Kidney (tissue), 14 donors: ENCODE measurements around the gene CGGBP1. TPM values are rescaled to one million over a fixed set of nuclear protein-coding genes. Genes with fewer than 3 reads are reported as not detected.

ENCODE experiments used
- DNase-seq, 5 donors: peaks; one replicate each; pipeline ENCODE4 v3.0.0-alpha.2; 2013 to 2020
- FAIRE-seq: peaks from 2 replicates; lab custom pipeline; 2012; peaks lifted over from hg19 to GRCh38; lab: Jason Lieb, UNC
- H3K27ac ChIP-seq, 2 donors: one replicate each; pipeline ENCODE4 v1.7.0; 2013; ENCODE audit warnings: low read depth in 2 of 2, low read length in 2 of 2, inconsistent platforms in 1 of 2
- H3K27me3 ChIP-seq: one replicate; pipeline ENCODE4 v1.7.1; 2013; ENCODE audit warnings: low read length, inconsistent platforms; ENCODE audit not compliant: control insufficient read depth, insufficient read depth
- H3K36me3 ChIP-seq, 3 donors: one replicate each; pipeline versions ENCODE4 v1.7.0 to v1.7.1; 2013; ENCODE audit warnings: low read length in 3 of 3, control low read depth in 1 of 3, inconsistent platforms in 1 of 3; ENCODE audit not compliant: insufficient read depth in 3 of 3, control insufficient read depth in 2 of 3
- H3K4me1 ChIP-seq, 3 donors: one replicate each; pipeline versions ENCODE4 v1.7.0 to v1.7.1; 2013; ENCODE audit warnings: low read length in 3 of 3, inconsistent platforms in 1 of 3, low read depth in 1 of 3; ENCODE audit not compliant: control insufficient read depth in 2 of 3, insufficient read depth in 2 of 3
- H3K4me3 ChIP-seq, 3 donors: one replicate each; pipeline versions ENCODE4 v1.7.0 to v1.8.1; 2013; ENCODE audit warnings: low read length in 3 of 3, control low read depth in 1 of 3, inconsistent platforms in 1 of 3
- H3K9ac ChIP-seq, 3 donors: one replicate each; pipeline versions ENCODE4 v1.7.0 to v1.7.1; 2013; ENCODE audit warnings: low read length in 3 of 3, control low read depth in 1 of 3, inconsistent platforms in 1 of 3
- H3K9me3 ChIP-seq, 3 donors: one replicate each; pipeline versions ENCODE4 v1.7.0 to v1.7.1; 2013; ENCODE audit warnings: low read length in 3 of 3, control low read depth in 1 of 3, inconsistent platforms in 1 of 3; ENCODE audit not compliant: control insufficient read depth in 2 of 3, insufficient read depth in 1 of 3
- intact Hi-C: fragments of 100-400 bp; cut with DNase I; formaldehyde crosslinking; loops from one replicate; pipeline ENCODE4 v1.11.1; 2022
- polyA plus RNA-seq: library from polyadenylated mRNA; stranded (reverse); fragments of 350-450 nt; fragmentation: Illumina TruSeq; extraction: RNeasy Lipid Tissue Mini Kit (QIAGEN cat#74804); gene quantifications from one replicate; pipeline ENCODE4 v1.2.3, GENCODE V29; 2014; ENCODE audit warnings: low read depth, low replicate concordance; ENCODE audit not compliant: insufficient read depth
- total RNA-seq: library from RNA; stranded (reverse); fragmentation: NEBNext Ultra II Directional; extraction: Animal tissue kit (Norgen Biotek cat#: 25700); gene quantifications from one replicate; pipeline ENCODE4 v1.2.1, GENCODE V29; 2021
- TF ChIP-seq, protein P1 (sequence below): IDR thresholded peaks from 3 replicates; pipeline ENCODE4 v1.5.1; 2012; ENCODE audit warnings: mild to moderate bottlenecking, moderate library complexity, borderline replicate concordance; ENCODE audit not compliant: insufficient read depth; ENCODE audit errors: extremely low read depth
- donor health status: control.
- donor health status: control.
- donor health status: control.
- donor health status: control.
- donor health status: control.
- donor health status: DM: yes; HTN: yes; CAD: no.
- donor health status: Normal renal cell carcinoma (clear cell type).

CGGBP1 gene
- total and polyA plus RNA-seq, 2 donors from 2014 or later: 29.2 to 66.1 TPM

DNA sequence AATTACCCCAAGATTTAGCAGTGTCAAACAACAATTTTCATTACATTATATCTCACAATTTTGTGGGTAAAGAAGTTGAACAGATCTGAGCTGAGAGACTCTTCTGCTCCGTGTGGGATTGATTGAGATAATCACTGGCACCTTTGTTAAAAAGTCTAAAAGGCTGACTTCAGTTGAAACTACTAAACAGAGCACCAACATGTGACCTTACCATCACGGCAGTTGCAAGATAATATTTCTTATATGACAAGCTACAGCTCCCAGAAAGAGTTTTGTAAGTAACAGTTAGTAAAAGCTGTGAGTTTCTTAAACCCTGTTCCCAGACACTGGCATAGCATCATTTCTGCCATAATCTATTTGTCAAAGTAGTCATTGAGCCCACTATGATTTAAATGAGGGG lies 25.0 kb downstream of the CGGBP1 start:
- Histone ChIP-seq H3K36me3 (no peaks in the 10 kb centered on the region), H3K4me3 (no peak overlapping the region), H3K27me3 (no peaks in the 10 kb centered on the region), H3K27ac (no peak overlapping the region), H3K4me1 (peaks cover 0 to 2% (median 0%) of the 10 kb centered on the region in 3 donors), H3K9me3 (no peaks in the 10 kb centered on the region), H3K9ac (no peak overlapping the region)
- TF ChIP-seq, protein P1, sequence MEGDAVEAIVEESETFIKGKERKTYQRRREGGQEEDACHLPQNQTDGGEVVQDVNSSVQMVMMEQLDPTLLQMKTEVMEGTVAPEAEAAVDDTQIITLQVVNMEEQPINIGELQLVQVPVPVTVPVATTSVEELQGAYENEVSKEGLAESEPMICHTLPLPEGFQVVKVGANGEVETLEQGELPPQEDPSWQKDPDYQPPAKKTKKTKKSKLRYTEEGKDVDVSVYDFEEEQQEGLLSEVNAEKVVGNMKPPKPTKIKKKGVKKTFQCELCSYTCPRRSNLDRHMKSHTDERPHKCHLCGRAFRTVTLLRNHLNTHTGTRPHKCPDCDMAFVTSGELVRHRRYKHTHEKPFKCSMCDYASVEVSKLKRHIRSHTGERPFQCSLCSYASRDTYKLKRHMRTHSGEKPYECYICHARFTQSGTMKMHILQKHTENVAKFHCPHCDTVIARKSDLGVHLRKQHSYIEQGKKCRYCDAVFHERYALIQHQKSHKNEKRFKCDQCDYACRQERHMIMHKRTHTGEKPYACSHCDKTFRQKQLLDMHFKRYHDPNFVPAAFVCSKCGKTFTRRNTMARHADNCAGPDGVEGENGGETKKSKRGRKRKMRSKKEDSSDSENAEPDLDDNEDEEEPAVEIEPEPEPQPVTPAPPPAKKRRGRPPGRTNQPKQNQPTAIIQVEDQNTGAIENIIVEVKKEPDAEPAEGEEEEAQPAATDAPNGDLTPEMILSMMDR: no peak
- FAIRE-seq: no peak
- DNase-seq: no peak
- intact Hi-C loops: no loop called here

DNA sequence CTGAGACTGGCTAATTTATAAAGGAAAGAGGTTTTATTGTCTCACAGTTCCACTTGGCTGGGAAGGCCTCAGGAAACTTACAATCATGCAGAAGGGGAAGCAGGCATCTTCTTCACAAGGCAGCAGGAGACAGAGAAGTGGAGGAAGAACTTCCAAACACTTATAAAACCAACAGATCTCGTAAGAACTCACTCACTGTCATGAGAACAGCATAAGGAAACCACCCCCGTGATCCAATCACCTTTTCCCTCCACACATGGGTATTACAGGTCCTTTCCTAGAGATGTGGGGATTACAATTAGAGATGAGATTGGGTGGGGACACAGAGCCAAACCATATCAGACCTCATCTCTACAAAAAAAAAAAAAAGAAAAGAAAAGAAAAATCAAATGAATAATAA lies 25.7 kb downstream of the CGGBP1 start:
- Histone ChIP-seq H3K9ac (no peak overlapping the region), H3K9me3 (no peaks in the 10 kb centered on the region), H3K27me3 (no peaks in the 10 kb centered on the region), H3K4me1 (peaks cover 0 to 2% (median 0%) of the 10 kb centered on the region in 3 donors), H3K4me3 (no peak overlapping the region), H3K27ac (no peak overlapping the region), H3K36me3 (no peaks in the 10 kb centered on the region)
- TF ChIP-seq, protein P1: no peak
- FAIRE-seq (no peak), DNase-seq (no peak)
- intact Hi-C loops: no loop called here

DNA sequence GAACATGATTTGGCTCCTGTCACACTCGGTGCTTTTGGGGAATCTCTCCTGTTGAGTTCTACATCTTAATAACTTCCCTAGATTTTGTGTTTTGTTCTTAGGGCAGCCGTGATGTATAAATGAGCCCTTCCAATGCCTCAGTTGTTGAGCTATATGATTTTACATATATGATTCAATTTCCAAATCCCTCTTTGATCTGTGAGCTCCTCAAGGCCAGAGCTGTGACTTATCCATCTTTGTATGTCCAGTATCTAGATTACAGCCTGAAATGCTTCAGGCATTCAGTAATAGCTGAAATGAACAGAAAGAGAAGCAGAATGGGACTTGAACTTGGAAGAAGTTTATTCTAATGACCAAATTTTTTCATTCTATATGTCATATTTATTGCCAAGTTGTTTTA lies 26.6 kb downstream of the CGGBP1 start:
- H3K36me3 ChIP-seq: no peaks in the 10 kb centered on the region
- peaks cover 0 to 2% (median 0%) of the 10 kb centered on the region in 3 donors for H3K4me1 ChIP-seq
- FAIRE-seq (no peak), DNase-seq (no peak)
- TF ChIP-seq, protein P1: no peak
- intact Hi-C loops: no loop called here
- peak overlapping the region in 1 of 2 donors; percentile 43 for H3K27ac ChIP-seq
- peak overlapping the region in 2 of 3 donors; percentile 25 to 27 for H3K9ac ChIP-seq
- no peaks in the 10 kb centered on the region for H3K27me3 ChIP-seq
- H3K4me3 ChIP-seq: peak overlapping the region in 2 of 3 donors; percentile 62 to 67
- no peaks in the 10 kb centered on the region for H3K9me3 ChIP-seq

DNA sequence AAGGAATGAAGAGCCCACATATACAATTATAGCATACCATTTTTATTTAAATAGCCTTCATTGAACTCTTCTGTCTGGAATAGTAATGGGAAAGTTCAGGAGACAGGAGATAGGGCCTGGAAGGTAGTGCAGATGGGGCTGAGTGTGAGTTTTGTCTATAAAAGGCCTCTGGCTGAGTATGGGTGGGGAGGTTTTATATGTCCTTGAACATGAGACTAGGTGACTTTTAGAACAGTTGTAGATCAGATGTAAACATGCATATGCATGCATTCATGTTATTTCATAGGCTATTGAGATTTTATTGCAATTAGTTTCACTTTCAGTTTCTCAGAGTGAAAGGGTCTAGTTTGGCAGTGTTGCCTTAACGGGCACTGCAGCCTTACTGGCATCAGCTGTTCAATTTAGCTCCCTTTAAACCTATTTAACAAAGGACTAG lies 27.1 kb downstream of the CGGBP1 start:
- Histone ChIP-seq H3K9me3 (no peaks in the 10 kb centered on the region), H3K36me3 (no peaks in the 10 kb centered on the region), H3K4me1 (peaks cover 0 to 2% (median 0%) of the 10 kb centered on the region in 3 donors), H3K27ac (peak overlapping the region in 1 of 2 donors; percentile 43), H3K9ac (peak overlapping the region; percentile 25 to 34 (median 27)), H3K27me3 (no peaks in the 10 kb centered on the region), H3K4me3 (peak overlapping the region; percentile 58 to 67 (median 62))
- DNase-seq: peak in 2 of 5 donors; percentile 21 to 35
- intact Hi-C loops: no loop called here
- no peak for FAIRE-seq
- TF ChIP-seq, protein P1: no peak
